VCaP (cell line): ENCODE data around the gene MAP7D2.

ENCODE experiments used
- H3K27ac ChIP-seq: fragments of 450-650 bp; 2 replicates; pipeline ENCODE4 v1.5.1; 2017
- TF ChIP-seq, protein P1 (sequence below): fragments of 450-650 bp; conservative IDR thresholded peaks from 2 replicates; pipeline ENCODE4 v1.5.1; 2017; ENCODE audit warnings: mild to moderate bottlenecking, moderate library complexity

Gene MAP7D2

DNA sequence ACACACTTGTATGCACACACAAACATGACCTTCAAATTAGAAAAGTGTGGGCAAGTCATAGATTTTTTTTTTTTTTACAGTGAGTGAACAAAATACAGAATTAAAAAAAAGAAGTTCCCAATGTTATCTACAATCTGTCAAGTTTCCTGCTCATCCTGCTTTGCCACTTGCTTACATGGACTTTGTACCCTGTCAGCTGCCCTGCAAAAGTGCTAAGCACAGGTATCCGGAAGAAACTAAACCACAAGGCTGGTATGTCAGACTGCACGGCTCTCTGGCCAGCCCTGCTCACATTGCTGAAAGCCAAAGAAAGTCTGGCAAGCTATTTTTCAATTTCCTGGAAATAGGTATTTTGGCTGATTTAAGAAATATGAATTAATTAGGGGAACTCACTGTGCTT is 87.0 kb downstream of the MAP7D2 start:
- TF ChIP-seq, protein P1, sequence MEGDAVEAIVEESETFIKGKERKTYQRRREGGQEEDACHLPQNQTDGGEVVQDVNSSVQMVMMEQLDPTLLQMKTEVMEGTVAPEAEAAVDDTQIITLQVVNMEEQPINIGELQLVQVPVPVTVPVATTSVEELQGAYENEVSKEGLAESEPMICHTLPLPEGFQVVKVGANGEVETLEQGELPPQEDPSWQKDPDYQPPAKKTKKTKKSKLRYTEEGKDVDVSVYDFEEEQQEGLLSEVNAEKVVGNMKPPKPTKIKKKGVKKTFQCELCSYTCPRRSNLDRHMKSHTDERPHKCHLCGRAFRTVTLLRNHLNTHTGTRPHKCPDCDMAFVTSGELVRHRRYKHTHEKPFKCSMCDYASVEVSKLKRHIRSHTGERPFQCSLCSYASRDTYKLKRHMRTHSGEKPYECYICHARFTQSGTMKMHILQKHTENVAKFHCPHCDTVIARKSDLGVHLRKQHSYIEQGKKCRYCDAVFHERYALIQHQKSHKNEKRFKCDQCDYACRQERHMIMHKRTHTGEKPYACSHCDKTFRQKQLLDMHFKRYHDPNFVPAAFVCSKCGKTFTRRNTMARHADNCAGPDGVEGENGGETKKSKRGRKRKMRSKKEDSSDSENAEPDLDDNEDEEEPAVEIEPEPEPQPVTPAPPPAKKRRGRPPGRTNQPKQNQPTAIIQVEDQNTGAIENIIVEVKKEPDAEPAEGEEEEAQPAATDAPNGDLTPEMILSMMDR: no peak
- peak overlapping the region; percentile 97 for H3K27ac ChIP-seq

DNA sequence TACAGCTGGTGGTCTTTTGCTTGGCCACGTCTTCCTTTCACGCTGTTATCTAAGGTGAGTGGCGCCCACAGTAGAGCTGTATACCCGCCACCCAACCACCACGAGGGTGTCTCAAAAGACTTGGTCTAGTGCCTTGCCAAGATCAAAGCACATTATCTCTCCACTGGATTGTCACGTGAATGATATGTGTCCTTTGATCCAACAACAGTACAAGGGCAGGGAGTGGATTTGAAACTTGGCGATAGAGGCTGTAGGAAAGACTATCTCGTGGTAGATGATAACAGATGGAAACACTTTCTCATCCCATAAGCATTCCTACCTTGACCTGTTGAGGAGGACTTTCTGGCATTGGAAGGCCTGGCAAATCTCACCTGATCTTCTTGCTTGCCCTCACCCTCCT is 88.1 kb downstream of the MAP7D2 start:
- TF ChIP-seq, protein P1: no peak
- H3K27ac ChIP-seq: peak overlapping the region; percentile 97

DNA sequence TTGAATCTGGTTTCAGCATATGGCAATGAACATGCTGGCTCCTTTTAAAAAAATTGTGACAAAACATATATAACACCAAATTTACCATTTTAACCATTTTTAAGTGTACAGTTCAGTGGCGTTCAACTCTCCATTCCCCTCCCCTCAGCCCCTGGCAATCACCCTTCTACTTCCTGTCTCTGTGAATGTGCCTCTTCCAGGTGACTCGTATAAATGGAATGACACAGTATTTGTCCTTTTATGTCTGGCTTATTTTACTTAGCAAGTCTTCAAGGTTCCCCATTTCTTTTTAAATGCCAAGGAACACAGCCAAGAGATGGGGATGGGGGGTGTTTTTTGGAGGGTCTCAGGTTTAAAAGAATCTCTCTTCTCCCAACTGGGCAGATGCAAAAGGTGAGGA is 90.4 kb downstream of the MAP7D2 start:
- H3K27ac ChIP-seq: no peak overlapping the region; the same call in 1 of the 2 replicates
- TF ChIP-seq, protein P1: no peak

DNA sequence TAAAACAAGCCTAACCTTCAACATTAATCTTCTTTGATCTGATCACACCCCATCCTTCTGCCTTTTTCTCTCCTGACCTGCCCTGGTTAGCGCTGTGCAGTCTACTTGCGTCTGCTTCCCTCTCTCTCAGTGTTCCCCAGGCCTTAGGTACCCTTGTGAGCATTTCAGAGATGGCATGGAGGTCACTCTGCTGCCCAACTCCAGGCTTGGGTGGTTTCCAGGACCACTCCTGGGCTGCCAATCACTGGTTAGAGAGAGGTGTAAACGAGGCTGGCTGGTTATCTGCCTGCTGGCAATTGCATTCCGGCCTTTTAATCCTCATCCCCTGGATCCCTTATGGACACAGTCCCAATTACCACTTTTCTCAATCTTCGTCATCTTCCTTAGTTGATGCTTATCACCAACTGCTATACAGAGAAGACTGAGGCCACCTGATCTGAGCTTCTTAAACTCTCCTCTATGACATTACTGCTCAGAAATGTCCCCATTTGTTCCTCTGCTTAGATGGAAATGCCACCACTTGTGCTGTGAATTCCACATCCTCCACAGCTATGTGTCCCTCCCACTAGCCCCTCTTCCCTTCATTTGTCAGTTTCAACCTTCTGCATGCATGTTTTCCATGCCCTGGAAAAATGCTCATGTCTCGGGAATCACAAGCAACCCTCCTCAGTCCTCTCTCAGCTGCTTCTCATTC is 96.9 kb downstream of the MAP7D2 start:
- H3K27ac ChIP-seq: no peak overlapping the region
- TF ChIP-seq, protein P1: no peak

DNA sequence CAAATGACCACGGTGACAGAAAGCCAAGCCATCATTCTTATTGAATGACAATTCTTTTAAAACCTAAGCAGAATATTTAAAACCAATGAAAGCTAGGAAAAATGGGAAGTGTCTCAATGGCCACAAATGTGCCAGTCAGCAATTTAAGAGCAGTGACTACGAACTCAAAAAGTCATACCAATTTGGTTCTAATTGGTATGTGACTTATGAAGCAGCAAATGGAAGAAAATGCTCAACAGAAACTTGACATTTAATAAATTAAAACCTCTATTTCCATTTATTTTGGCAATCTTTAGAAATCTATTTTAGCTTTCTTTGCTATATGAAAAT is 100.1 kb downstream of the MAP7D2 start:
- TF ChIP-seq, protein P1: no peak
- H3K27ac ChIP-seq: no peak overlapping the region

DNA sequence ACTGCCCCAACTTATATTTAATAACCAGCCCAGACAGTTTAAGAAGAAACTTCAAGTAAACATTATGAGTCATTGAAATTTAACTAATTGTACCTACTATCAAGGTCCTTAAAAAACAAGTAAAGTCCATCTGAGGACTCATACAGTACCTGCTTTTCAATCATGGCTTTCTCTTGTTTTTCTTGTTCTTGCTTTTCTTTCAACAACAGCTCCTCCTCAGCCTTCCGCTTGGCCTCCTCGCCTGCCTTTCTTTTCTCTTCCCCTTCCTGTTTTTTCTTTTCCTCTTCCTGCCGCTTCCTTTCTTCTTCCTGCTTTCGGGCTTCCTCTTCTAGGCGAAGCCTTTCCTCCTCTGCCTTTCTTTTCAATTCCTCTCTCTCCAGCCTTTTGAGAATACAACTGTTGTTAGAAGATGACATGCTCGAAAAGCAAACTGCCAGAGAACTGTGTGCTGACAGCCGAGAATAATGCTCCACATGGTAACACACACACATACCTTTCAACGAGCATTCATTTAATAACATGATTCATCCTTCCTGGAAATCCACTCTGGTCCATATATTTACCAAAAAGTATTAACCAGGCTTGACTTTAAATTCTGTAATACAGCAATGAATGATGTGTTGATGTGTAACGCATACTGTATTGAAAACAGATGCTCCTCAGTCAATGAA is 100.6 kb downstream of the MAP7D2 start:
- TF ChIP-seq, protein P1: no peak
- no peak overlapping the region for H3K27ac ChIP-seq

DNA sequence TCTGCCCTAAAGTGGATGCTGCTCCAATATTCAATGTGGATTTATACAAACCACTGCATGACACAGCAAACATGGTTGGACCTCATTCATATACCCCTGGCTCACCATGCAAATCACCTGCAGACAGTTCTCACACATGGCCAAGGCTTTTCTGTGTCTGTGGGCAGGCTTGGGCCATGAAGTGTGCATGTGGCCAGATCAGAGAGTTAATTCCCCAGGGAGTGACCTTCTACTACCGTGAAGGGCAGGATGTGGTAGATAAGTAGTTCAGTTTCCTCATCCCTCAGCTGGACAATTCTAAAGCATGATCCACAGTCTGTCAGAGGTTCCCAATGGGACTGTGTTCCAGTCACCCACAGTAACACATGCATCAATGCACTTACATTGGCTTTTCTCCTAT is 101.3 kb downstream of the MAP7D2 start:
- no peak overlapping the region for H3K27ac ChIP-seq
- TF ChIP-seq, protein P1: no peak
